ENCODE data around the gene KIAA1671. TPM values are rescaled to one million over a fixed set of nuclear protein-coding genes. Genes with fewer than 3 reads are reported as not detected.
A peak's percentile ranks its signal among the peaks of the same experiment; 100 is the strongest.

The KIAA1671 gene
- total and polyA plus RNA-seq, 2 of the 13 experiments (the other 11 are each of a cell fraction or from before 2014, with no cell fraction given) = 13.5 to 13.6 TPM

GRCh38 chr22:25081409-25081824, 128.9 kb downstream of the KIAA1671 start (continued):
- no peak for TF ChIP-seq SOX6 (IDR thresholded peaks at IDR 0.05)
- peak; percentile 21; the same call in 1 of the 2 replicates for TF ChIP-seq SOX6 (CRISPR knock-in tag; IDR thresholded peaks at IDR 0.05)
- no peak for TF ChIP-seq MXD1 (CRISPR knock-in tag; IDR thresholded peaks at IDR 0.05)
- TF ChIP-seq ZNF784 (CRISPR knock-in tag; IDR thresholded peaks at IDR 0.05; ENCODE audit: borderline replicate concordance) = no peak
- TF ChIP-seq HBP1 (CRISPR knock-in tag; IDR thresholded peaks at IDR 0.05; ENCODE audit: low read depth) = no peak
- TF ChIP-seq ZSCAN22 (CRISPR knock-in tag; IDR thresholded peaks at IDR 0.05) = no peak
- no peak for TF ChIP-seq PBX3 (CRISPR knock-in tag; IDR thresholded peaks at IDR 0.05; ENCODE audit: borderline replicate concordance)
- no peak for TF ChIP-seq RBM22 (optimal IDR thresholded peaks at IDR 0.05; ENCODE audit: low read length)
- 0 out of 2 replicates have a peak, but pooled peaks have one; percentile 26 for TF ChIP-seq MYPOP (CRISPR knock-in tag; IDR thresholded peaks at IDR 0.05)
- TF ChIP-seq AGO1 (IDR thresholded peaks at IDR 0.05; ENCODE audit: low read depth, low read length, poor library complexity, severe bottlenecking) = no peak
- TF ChIP-seq ADNP (CRISPR knock-in tag; IDR thresholded peaks at IDR 0.05) = peak; percentile 31; the same call in 1 of the 2 replicates
- no peak for TF ChIP-seq HNF4G (IDR thresholded peaks at IDR 0.05; ENCODE audit: borderline replicate concordance, low read depth, low read length)
- no peak for TF ChIP-seq HNF4G (CRISPR knock-in tag; IDR thresholded peaks at IDR 0.05; ENCODE audit: borderline replicate concordance, low read depth)
- TF ChIP-seq KDM5B (CRISPR knock-in tag; IDR thresholded peaks at IDR 0.05; ENCODE audit: borderline replicate concordance) = no peak
- TF ChIP-seq NR2F2 (IDR thresholded peaks at IDR 0.05; ENCODE audit: borderline replicate concordance, low read depth) = no peak
- TF ChIP-seq ZNF260 (CRISPR knock-in tag; IDR thresholded peaks at IDR 0.05; ENCODE audit: borderline replicate concordance, low read depth) = no peak
- 0 out of 2 replicates have a peak, but pooled peaks have one; percentile 33 for TF ChIP-seq REPIN1 (CRISPR knock-in tag; IDR thresholded peaks at IDR 0.05; ENCODE audit: borderline replicate concordance, low read depth)
- no peak for TF ChIP-seq ETV5 (CRISPR knock-in tag; IDR thresholded peaks at IDR 0.05; ENCODE audit: borderline replicate concordance)
- TF ChIP-seq CEBPZ (IDR thresholded peaks at IDR 0.05; ENCODE audit: low read length) = no peak
- no peak for TF ChIP-seq FOXP1 (IDR thresholded peaks at IDR 0.05)
- TF ChIP-seq FOXP1 (CRISPR knock-in tag; IDR thresholded peaks at IDR 0.05) = no peak
- TF ChIP-seq PITX1 (CRISPR knock-in tag; IDR thresholded peaks at IDR 0.05) = no peak
- TF ChIP-seq KLF16 (CRISPR knock-in tag; IDR thresholded peaks at IDR 0.05) = no peak
